ENCODE results near the gene TMEM255A. TPM values are rescaled to one million over a fixed set of nuclear protein-coding genes. Genes with fewer than 3 reads are reported as not detected.

Gene TMEM255A
- total RNA-seq, 1 donor from 2014 or later, result 0.13 TPM

- Mint-ChIP-seq H3K4me3 (ENCODE audit: unreplicated experiment) (peak overlapping the region; percentile 93), H3K27me3 (ENCODE audit: unreplicated experiment) (peaks cover 9% of the 10 kb centered on the region), H3K27ac (ENCODE audit: unreplicated experiment) (no peak overlapping the region), H3K36me3 (ENCODE audit: low read depth, unreplicated experiment) (no peaks in the 10 kb centered on the region), H3K4me1 (ENCODE audit: unreplicated experiment) (peaks cover 7% of the 10 kb centered on the region), H3K9me3 (ENCODE audit: unreplicated experiment) (no peaks in the 10 kb centered on the region)
- no peak for TF ChIP-seq CTCF (IDR thresholded peaks at IDR 0.05; ENCODE audit: unreplicated experiment)
- DNase-seq (ENCODE audit: low spot score), result peak; percentile 60
These were observed 2.0 kb downstream of the TMEM255A start for GRCh38 chrX:120308959-120309872.

- DNase-seq (ENCODE audit: low spot score), result peak; percentile 20
- no peak for TF ChIP-seq CTCF (IDR thresholded peaks at IDR 0.05; ENCODE audit: unreplicated experiment)
- Mint-ChIP-seq H3K27ac (ENCODE audit: unreplicated experiment) (no peak overlapping the region), H3K27me3 (ENCODE audit: unreplicated experiment) (peaks cover 9% of the 10 kb centered on the region), H3K36me3 (ENCODE audit: low read depth, unreplicated experiment) (no peaks in the 10 kb centered on the region), H3K9me3 (ENCODE audit: unreplicated experiment) (no peaks in the 10 kb centered on the region), H3K4me1 (ENCODE audit: unreplicated experiment) (peaks cover 7% of the 10 kb centered on the region), H3K4me3 (ENCODE audit: unreplicated experiment) (no peak overlapping the region)
These were observed 2.7 kb downstream of the TMEM255A start for GRCh38 chrX:120308558-120308957.

- Mint-ChIP-seq H3K27me3 (ENCODE audit: unreplicated experiment) (peaks cover 8% of the 10 kb centered on the region), H3K4me1 (ENCODE audit: unreplicated experiment) (peaks cover 7% of the 10 kb centered on the region), H3K9me3 (ENCODE audit: unreplicated experiment) (no peaks in the 10 kb centered on the region), H3K4me3 (ENCODE audit: unreplicated experiment) (no peak overlapping the region), H3K27ac (ENCODE audit: unreplicated experiment) (no peak overlapping the region), H3K36me3 (ENCODE audit: low read depth, unreplicated experiment) (no peaks in the 10 kb centered on the region)
- DNase-seq (ENCODE audit: low spot score), result no peak
- no peak for TF ChIP-seq CTCF (IDR thresholded peaks at IDR 0.05; ENCODE audit: unreplicated experiment)
These were observed 4.6 kb downstream of the TMEM255A start for GRCh38 chrX:120306630-120307029.

GRCh38 chrX:120305531-120306141, 5.6 kb downstream of the TMEM255A start:
- DNase-seq (ENCODE audit: low spot score), result no peak
- H3K9me3 Mint-ChIP-seq (ENCODE audit: unreplicated experiment), result no peaks in the 10 kb centered on the region
- TF ChIP-seq CTCF (IDR thresholded peaks at IDR 0.05; ENCODE audit: unreplicated experiment), result no peak
- H3K4me3 Mint-ChIP-seq (ENCODE audit: unreplicated experiment), result no peak overlapping the region
- H3K27ac Mint-ChIP-seq (ENCODE audit: unreplicated experiment), result no peak overlapping the region
- H3K4me1 Mint-ChIP-seq (ENCODE audit: unreplicated experiment), result peaks cover 7% of the 10 kb centered on the region
- H3K27me3 Mint-ChIP-seq (ENCODE audit: unreplicated experiment), result peaks cover 8% of the 10 kb centered on the region
- no peaks in the 10 kb centered on the region for H3K36me3 Mint-ChIP-seq (ENCODE audit: low read depth, unreplicated experiment)

GRCh38 chrX:120304256-120304655, 7.0 kb downstream of the TMEM255A start:
- no peak for TF ChIP-seq CTCF (IDR thresholded peaks at IDR 0.05; ENCODE audit: unreplicated experiment)
- H3K9me3 Mint-ChIP-seq (ENCODE audit: unreplicated experiment), result no peaks in the 10 kb centered on the region
- H3K27me3 Mint-ChIP-seq (ENCODE audit: unreplicated experiment), result peaks cover 4% of the 10 kb centered on the region
- H3K36me3 Mint-ChIP-seq (ENCODE audit: low read depth, unreplicated experiment), result no peaks in the 10 kb centered on the region
- no peak overlapping the region for H3K4me3 Mint-ChIP-seq (ENCODE audit: unreplicated experiment)
- no peak for DNase-seq (ENCODE audit: low spot score)
- H3K27ac Mint-ChIP-seq (ENCODE audit: unreplicated experiment), result no peak overlapping the region
- no peaks in the 10 kb centered on the region for H3K4me1 Mint-ChIP-seq (ENCODE audit: unreplicated experiment)
